NCI-H774 (cell line): ENCODE data around the gene AKTIP.
A peak's percentile ranks its signal among the peaks of the same experiment; 100 is the strongest.
"Not testable (repeated sequence)": the region's sequence is repeated elsewhere in the genome, so short reads cannot be mapped to it uniquely, and the experiment has no call there.

Experiments used
- DNase-seq: peaks from one replicate; lab custom pipeline; 2025; lab: John Stamatoyannopoulos, UW

Gene AKTIP

DNA sequence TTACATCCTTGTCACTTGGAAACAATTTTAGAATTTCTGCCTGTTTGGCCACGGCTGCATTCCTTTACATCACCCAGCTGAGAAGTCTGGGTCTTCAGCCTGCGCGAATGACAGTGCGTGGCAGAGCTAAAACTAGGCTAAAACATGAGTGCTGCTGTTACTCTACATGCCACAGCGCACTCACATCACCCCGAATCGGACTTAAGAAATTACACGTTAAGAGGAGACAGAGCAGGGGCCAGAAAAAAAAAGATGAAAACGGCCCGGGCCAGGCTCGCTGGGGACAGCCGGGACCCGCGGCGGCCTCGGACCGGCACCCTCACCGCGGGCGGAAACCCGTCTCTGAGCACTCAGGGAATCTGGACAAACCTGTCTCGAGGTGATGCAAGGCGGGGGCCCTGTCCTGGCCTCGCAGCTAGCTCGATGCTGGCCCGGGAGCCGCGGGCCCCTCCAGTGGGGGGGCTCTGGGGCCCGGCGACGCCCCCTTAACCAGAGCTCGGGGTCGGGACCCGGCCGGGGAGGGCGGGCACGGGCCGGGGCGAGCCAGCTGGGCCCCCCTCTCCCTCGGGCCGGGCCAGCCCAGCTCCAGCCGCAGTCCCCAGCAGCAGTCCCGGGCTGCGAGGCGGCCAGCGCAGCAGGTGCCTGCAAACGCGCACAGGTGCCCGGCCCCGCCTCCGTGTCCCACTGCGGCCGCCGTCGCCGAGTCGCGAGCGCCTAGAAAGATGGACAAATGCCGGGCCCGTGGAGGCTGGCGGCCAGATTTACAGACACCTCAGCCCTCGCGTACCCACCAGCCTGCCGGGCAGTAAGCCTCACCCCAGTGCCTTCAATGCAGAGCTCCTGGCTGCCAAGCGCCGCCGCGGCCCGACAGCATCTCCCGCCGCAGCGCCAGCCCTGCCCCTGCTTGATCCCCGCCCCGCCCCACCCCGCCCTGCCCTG lies at the start of gene AKTIP:
Gene AKTIP (minus strand): TSS at position 879 of the 939 bp plus-strand sequence. CDS start 2,950 bp downstream, outside the sequence.
- peak; percentile 68 for DNase-seq

DNA sequence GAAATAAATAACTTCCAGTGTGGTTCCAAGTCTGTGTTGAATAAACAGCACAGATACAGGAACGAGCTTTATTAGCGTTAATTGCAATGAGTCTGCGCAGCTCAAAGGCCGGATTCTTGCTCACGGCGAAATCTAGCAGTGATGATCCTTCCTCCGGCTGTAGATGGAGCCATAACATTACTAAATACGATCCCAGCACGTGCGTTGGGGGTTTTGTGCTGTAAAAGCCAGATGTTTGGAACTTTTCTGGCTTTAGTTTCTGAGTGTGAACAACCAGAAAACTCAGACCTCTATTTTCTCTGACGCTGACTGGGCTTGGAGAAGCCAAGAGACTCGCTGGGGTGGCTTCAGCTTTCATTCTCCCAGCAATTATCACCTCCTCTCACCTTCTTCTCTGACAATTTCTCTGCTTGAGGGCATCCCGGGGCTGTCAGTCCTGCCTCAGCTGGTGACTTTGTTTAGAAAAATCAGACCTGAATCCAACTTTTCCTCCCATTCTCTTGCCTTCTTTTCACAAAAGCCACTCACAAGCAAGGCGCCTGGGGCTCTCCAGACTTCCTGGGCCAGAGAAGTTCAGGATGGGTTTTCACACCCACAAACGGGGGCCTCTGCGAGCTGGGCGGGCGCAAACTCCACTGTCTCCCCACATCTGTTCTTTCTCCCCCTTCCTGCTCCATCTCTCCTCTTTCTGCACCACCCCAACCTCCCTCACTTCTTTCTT lies 47.1 kb upstream of the AKTIP start:
- peak; percentile 80 for DNase-seq

DNA sequence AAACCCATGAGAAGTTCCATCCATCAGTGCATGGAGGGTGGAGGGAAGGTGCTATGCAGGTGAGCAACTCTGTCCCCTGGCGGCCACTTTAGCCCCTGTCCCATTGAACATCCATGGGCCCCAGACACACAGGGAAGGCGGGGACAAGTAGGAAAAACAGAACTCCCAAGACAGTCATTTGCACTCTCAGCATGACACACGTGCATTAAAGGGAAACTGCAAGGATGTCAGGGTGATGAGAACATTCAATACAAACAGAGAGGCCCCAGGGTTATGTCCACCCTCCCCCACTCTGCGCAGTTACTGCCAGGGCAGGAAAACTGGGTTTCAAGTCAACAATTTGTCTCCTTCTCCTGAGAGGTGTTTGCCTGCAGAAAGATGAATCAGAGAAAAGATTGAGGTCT lies 44.0 kb upstream of the AKTIP start:
- no peak for DNase-seq

DNA sequence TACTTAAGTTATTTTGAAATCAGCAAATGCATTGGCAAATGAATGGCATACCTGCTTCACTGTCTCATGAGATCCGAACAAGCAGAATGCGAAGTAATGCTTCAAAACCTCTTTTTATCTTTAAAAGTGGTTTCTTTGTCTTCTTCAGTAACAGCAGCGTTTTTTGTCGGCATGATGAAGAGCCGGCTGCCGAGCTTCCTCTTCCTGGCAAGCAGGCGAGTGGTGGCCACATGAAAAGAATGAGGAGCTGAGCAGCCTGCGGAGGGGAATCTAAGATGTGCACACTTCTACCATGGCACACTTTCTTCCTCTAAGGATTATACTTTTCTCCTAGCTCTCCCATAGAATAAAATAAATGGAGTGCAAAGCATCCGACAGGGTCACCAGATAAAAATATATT lies 42.4 kb upstream of the AKTIP start:
- DNase-seq, result no peak

DNA sequence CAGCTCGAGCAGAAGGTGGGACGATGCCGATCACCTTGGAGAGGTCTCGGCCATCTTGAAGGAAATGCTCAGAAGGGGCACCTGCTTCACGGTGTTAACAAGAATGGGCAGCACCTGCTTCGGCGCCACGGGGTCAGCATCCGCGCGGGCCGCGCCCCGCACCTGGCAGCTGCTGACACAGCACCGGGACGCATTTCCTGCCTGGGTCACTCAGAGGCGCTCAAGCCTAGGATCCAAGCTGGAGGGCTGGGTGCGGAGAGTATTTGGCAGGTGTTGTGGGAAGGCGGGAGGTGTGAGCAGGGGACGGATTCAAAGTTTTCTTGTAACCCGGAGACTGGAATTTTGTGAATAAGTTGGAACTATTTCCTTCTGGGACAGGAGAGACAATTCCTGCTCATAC lies 39.3 kb upstream of the AKTIP start:
- DNase-seq, result no peak

DNA sequence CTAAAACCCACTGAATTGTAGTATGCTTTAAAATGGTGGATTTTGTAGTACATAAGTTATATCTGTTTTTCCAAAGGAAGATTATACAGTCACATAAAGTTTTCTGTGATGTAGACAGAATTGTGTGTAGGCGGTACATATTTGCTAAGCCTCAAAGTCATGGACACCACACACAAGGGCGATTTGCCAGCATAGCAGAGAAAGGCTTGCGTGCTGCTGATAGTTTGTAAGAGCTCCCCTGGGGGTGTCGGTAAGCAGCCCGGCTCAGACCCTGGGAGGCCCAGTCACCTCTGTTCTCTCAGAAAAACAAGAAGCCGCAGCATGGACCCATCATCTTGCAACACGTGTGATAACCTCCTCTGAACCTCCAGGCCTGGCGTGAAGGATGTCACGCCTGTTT lies 38.3 kb upstream of the AKTIP start:
- no peak for DNase-seq

DNA sequence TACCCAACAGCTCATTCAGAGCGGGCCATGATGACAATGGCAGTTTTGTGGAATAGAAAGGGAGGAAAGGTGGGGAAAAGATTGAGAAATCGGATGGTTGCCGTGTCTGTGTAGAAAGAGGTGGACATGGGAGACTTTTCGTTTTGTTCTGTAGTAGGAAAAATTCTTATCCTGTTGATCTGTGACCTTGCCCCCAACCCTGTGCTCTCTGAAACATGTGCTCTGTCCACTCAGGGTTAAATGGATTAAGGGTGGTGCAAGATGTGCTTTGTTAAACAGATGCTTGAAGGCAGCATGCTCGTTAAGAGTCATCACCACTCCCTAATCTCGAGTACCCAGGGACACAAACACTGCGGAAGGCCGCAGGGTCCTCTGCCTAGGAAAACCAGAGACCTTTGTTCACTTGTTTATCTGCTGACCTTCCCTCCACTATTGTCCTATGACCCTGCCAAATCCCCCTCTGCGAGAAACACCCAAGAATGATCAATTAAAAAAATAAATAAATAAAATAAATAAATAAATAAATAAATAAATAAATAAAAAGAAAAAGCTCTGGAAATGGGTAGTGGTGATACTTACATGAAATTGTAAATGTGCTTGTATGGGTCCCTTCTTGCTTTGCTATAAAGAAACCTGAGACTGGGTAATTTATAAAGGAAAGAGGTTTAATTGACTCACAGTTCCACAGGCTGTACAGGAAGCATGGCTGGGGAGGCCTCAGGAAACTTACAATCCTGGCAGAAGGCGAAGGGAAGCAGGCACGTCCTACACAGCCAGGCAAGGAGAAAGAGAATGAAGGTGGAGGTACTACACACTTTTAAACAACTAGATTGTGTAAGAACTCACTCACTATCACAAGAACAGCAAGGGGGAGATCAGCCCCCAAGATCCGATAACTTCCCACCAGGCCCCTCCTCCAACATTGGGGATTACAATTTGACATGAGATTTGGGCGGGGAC lies 37.0 kb upstream of the AKTIP start:
- not testable (repeated sequence) for DNase-seq

DNA sequence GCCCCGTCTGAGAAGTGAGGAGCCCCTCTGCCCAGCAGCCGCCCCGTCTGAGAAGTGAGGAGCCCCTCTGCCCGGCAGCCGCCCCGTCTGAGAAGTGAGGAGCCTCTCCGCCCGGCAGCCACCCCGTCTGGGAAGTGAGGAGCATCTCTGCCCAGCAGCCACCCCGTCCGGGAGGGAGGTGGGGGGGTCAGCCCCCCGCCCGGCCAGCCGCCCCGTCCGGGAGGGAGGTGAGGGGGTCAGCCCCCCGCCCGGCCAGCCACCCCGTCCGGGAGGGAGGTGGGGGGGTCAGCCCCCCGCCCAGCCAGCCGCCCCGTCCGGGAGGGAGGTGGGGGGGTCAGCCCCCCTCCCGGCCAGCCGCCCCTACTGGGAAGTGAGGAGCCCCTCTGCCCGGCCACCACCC lies 36.3 kb upstream of the AKTIP start:
- DNase-seq, result not testable (repeated sequence)

DNA sequence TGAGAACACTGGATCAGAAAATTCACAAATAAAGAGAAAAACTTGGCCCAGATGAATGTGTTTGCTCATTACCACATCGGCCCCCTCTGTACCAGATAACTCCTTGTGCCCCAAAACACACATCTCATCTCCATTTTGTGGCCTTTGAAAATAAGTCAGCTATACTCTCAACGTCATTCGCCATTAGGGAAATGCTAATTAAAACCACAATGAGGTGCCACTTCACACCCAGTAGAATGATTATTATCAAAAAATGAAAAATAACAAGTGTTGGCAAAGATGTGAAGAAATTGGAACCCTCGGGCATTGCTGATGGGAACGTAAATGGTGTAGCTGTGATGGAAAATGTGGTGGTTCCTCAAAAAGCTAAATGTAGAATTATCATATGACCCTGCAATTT lies 34.6 kb upstream of the AKTIP start:
- DNase-seq, result no peak

DNA sequence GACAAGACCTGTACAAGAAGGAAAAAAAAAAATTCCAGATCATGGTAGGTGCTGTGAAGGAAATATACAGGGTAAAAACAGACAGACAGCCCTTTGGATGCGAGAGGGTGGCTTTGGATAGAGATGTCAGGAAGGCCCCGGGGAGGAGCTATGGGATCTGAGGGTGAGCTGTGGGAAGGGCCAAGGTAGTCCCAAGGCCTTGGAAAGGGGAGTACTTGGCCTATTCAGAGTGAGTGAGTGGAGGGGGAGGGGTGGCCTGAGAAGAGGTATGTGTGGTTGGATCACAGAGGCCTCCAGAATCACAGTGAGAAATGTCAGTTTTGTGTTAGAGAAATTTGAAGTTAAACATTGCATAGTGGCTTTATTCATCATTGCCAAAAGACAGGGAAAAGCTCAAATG lies 31.2 kb upstream of the AKTIP start:
- no peak for DNase-seq

DNA sequence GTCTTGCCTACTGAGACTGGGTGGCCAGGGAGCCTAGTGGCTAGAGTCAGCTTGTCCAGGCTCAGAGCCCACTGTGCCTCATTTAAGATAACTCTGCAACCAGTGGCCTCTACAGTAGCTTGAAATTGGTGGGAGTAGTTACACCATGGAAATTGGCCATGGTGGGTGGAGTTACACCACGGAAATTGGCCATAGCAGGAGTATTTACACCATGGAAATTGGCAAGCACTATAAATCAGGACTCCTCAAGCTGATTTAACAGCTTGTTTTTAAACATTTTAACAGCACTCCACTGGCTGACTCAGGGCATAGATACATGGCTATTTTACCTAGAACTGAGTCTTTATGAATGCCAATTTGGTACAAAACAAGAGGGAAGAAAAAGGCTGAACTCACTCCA lies 27.7 kb upstream of the AKTIP start:
- no peak for DNase-seq

DNA sequence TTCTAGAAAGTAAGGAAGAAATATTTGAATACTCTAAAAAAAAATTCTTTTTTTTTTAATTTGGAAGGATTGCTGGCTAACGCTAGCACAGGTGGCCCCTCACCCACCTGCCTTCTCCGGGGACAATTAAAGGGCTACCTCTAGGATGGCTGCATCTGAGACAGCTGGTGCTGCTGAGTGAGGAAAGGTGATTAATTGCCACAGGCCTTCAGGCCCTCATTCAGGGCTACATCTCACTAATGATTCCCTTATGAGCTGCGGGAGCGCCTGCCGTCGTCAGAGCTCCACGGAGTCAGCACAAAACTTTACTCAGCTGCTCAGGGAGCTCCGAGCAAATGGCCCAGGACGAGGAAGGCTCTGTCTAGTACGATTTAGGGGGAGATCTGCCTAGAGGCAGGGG lies 27.0 kb upstream of the AKTIP start:
- DNase-seq, result peak; percentile 31

DNA sequence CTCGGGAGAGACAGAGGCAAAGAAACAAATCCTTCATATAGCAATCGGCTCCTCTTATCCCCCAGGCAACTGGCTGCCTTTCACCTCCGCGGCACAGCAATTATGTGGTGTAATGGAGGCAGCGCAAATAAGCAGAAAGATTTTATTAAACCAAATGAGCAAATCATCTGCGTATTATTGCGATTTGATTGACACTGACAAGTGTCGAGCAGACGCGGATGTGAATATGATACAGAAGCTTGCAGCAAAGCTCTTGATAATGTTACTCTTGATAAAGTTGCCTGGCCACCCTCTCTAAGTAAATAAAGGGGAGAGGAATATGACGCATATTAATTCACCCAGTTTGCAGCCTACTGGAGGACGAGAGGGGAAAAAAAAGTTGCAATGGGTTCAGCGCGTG lies 26.5 kb upstream of the AKTIP start:
- no peak for DNase-seq

DNA sequence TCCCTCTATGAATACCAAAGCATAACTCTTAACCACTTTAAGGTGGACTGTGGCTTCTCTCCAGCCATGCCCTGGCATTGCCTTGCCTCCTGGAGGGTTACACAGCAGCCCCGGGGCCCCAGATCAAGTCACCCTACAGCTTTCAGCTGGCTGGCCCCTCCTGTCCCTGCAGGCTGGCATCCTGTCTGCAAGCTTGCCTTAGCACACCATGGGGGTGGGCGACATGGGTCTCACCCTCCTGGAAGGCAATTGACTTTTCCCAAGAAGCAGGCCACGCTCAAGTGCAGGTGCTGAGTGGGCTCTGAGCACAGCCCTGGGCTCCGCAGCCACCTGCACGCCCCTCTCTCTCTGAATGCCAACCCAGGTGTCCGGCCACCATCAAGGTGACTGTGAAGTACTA lies 25.8 kb upstream of the AKTIP start:
- no peak for DNase-seq

DNA sequence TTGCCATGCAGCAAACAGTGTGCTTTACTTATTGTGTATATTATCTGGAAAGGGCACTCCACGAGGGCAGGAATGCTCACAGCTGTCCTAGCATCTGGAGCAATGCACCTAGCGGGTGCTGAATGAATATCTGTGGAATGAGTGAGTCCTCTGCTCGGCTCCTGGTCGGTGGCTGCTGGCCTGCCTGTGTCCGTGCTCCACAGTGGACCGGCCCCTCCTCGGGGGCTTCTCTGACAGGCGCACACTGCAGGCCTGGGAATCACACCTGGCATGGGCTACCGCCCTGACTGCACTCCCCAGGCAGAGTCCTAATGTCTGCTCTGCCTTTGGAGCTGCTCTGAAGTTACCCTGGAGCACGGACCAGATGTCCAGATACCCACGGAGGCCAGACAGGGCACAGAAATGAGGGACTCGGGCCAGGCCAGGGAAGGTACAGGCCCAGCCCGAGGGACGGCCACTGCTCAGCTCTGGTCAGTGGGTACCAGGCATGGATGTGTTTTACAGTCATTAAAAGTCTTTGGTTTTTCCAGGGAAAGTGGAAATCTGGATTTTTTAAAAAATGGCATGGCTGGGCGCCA lies 21.1 kb upstream of the AKTIP start:
- DNase-seq, result no peak

DNA sequence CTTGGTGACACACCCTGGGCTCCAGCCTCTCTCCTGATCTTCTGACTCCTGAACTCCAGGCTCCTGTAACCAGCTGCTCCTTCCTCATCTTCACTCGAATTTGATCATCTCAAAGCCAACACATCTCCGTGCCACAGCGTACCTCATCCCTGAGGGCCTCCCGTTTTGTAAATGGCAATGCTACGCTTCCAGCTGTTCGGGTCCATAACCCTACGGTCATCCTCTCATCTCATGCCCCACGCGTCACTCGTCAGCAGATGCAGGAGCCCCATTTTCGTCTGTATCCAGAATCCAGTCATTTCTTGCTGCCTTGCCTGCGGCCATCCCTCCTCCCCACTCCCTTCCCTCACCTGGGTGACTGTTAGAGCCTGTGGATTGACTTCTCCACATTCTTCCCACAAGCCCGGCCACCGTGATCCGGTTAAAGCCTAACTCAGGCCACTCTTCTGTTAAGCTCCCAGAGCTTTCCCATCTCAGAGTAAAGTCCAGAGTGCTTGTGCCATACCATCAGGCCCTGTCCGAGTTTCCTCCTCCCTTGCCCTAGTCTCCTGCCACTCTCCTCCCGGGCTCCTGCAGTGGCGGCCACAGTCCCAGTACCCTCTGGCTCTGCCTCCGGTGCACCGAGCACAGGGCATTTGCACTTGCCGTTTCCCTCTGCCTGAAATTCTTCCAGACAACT lies 20.3 kb upstream of the AKTIP start:
- DNase-seq, result no peak

DNA sequence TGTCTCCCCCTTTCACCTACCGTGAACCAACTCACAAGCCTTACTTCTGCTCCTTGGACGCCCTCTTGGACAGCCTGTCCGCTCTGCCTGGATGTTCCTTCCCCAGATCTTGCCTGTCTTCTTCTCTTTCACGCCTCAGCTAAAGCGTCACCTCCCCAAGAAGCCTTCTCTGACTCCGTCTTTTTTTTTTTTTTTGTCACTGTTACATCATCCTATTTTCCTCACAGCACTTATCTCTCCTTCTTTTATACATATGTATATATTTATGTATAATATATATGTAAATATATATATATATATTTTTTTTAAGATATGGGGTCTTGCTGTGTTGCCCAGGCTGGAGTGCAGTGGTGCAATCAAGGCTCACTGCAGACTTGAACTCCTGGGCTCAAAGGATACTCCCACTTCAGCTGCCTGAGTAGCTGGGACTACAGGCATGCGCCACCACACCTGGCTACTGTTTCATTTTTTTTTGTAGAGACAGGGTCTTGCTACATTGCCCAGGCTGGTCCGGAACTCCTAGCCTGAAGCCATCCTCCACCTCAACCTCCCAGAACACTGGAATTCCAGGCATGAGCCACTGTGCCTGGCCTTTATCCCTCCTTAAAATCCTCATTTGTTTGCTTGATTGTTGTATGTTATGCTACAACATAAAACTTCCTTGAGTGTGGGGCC lies 16.5 kb upstream of the AKTIP start:
- no peak for DNase-seq

DNA sequence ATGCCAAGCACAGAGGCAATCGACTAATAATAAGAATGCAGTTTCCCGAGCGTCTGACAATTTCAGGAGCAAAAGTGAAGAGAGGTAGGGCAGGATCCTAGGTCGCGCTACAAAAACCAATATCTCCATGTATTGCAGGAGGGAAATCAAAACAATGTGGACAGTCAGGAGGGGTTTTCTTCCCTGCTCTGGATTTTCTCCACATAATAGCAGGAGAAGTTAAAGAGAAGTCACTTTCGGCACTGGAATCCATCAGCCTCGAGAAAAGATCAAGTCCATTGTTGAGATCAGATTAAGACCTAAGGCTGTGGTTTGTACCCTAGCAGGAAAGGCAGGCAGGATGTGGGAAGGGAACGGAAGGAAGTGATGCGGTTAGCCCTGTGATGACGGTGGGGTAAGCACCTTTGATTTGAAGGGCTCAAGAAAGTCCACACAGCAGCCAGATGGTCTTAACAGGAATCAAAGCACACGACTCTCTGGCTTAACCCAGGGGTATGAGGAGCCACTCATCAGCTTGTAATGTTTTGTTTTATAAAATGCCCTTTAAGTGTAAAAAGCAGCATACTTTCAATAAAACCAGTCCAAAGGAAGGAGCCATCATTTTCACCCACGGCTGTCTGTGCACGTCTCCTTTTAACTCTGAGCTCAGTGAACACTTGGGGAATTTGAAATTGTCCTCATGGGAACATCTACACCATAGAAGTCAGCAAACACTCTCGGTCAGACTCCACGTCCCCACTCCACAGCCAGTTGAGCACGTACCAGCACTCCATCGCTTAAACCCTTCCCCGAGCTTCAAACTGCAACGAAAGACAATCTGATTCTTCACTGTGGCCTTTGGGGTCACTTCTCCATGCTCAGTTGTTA lies 15.8 kb upstream of the AKTIP start:
- no peak for DNase-seq

DNA sequence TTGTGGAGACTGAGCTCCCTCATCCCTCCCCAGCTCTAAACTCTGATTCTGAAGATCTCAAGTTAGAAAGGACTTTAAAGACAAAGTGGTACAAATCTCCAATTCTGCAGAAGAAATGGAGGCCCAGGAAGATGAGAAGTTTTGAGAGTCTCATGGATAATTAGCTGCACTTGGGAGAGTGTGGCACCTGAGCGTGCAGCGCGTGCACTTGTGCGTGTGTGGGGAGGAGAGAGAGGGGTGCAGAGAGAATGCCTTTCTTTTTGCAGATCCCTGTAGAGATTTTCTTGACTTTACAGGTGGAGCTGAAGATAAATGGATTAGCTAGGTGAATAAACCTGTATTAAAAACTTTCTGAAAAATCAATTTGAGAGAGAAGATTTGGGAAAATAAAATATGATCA lies 14.8 kb upstream of the AKTIP start:
- no peak for DNase-seq

DNA sequence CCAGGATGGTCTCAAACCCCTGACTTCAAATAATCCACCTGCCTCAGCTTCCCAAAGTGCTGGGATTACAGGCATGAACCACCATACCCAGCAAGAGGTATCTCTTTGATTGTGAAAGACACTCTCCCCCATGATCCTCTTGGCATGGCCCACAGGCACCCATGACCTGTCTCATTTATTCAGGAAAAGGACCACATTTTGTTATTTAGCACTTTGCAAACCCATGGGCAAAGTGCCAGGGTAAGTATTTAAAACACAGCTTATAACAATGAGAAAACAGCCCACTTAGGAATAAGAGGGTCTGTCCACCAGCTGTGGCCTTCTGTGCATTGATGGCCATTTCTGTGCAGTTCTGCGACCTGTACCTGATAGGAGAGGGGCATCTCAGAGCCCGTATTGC lies 12.8 kb upstream of the AKTIP start:
- no peak for DNase-seq
